Measurements from ENCODE around the gene MLC1. TPM values are rescaled to one million over a fixed set of nuclear protein-coding genes. Genes with fewer than 3 reads are reported as not detected.

Gene MLC1
- total RNA-seq = not detected in 2 replicates

DNA sequence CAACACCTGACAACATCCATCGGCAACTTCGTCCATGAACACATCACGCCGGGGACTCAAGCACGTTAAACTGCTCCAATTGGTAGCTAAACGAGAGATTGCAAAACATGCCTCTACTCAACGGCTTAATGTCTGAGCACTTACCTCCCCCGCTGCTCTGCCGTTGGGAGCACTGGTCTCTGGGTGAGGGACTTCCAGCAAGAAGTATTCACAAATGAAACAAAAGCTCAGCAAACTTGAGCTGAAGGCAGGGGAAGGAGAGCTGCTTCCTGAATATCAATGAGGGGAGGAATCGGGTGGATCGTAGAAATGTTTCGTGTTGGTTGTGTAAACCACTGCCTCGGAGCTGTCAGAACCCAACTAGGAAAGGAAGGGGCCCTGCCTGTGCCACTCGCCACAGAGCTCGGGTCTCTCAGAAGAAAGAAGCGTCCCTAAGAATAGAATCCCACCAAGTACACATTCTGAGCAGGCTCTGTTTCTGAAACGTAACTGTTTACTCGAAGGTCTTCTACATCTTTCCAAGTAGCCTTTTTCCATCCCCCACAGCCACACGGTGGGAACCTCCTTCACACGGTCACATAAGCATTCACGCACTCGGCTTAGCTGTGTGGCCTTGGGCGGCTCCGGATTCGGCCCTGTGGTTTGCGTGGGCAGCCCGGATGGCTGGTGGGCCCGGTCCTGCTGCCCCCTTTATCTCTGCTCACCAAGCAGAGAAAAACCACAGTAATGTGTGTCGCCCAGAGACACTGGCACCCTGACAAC is at the start of gene MLC1:
Gene MLC1, minus strand, starts transcription at position 216 of the 762 bp plus-strand sequence. CDS start 524 bp downstream, outside the sequence.
- Mint-ChIP-seq H3K4me1 (peaks cover 5% of the 10 kb centered on the region), H3K36me3 (ENCODE audit: low read depth) (peaks cover 4% of the 10 kb centered on the region), H3K9me3 (peaks cover 9% of the 10 kb centered on the region), H3K27ac (no peak within 1 kb of the TSS), H3K4me3 (peak within 1 kb of the TSS; percentile 67), H3K27me3 (peaks cover 31% of the 10 kb centered on the region)
- ChIA-PET POLR2A (no interaction called here), CTCF (interaction anchor here (0.8 to 0.9 kb wide), 2 partner anchors 55 to 318 kb away, joined by 3 to 4 read pairs; no protein-coding TSS in a partner anchor)
- DNase-seq (no peak), ATAC-seq (ENCODE audit: low read depth) (no peak)
- intact Hi-C loops (cut with micrococcal nuclease) = no loop called here
- TF ChIP-seq, protein P1, sequence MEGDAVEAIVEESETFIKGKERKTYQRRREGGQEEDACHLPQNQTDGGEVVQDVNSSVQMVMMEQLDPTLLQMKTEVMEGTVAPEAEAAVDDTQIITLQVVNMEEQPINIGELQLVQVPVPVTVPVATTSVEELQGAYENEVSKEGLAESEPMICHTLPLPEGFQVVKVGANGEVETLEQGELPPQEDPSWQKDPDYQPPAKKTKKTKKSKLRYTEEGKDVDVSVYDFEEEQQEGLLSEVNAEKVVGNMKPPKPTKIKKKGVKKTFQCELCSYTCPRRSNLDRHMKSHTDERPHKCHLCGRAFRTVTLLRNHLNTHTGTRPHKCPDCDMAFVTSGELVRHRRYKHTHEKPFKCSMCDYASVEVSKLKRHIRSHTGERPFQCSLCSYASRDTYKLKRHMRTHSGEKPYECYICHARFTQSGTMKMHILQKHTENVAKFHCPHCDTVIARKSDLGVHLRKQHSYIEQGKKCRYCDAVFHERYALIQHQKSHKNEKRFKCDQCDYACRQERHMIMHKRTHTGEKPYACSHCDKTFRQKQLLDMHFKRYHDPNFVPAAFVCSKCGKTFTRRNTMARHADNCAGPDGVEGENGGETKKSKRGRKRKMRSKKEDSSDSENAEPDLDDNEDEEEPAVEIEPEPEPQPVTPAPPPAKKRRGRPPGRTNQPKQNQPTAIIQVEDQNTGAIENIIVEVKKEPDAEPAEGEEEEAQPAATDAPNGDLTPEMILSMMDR (IDR thresholded peaks at IDR 0.05) = no peak

DNA sequence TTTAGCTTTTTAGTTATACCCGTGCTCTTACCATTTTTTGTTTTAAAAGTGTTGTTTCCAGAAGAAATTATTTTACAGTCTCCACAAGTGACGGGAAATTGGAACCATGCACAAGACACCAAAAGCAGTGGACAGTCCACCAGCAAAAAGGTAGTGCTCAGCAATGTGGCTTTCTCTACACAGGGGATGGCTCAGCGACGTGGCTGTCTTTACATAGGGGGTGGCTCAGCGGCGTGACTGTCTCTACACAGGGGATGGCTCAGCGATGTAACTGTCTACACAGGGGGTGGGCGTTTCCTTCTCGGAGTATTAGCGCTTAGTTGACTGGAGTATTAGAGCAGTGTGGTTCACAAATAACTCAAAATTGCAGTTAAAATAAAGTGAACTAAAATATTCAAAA is 49.3 kb upstream of the MLC1 start:
- POLR2A ChIA-PET = no interaction called here
- peaks cover 2% of the 10 kb centered on the region for H3K9me3 Mint-ChIP-seq
- DNase-seq (no peak), ATAC-seq (ENCODE audit: low read depth) (no peak)
- H3K27ac Mint-ChIP-seq = no peak overlapping the region
- peaks cover 39% of the 10 kb centered on the region for H3K27me3 Mint-ChIP-seq
- H3K4me1 Mint-ChIP-seq = no peaks in the 10 kb centered on the region
- intact Hi-C loops (cut with micrococcal nuclease) = no loop called here
- no peak overlapping the region for H3K4me3 Mint-ChIP-seq
- TF ChIP-seq, protein P1 (IDR thresholded peaks at IDR 0.05) = no peak
- no peaks in the 10 kb centered on the region for H3K36me3 Mint-ChIP-seq (ENCODE audit: low read depth)
- CTCF ChIA-PET = no interaction called here

DNA sequence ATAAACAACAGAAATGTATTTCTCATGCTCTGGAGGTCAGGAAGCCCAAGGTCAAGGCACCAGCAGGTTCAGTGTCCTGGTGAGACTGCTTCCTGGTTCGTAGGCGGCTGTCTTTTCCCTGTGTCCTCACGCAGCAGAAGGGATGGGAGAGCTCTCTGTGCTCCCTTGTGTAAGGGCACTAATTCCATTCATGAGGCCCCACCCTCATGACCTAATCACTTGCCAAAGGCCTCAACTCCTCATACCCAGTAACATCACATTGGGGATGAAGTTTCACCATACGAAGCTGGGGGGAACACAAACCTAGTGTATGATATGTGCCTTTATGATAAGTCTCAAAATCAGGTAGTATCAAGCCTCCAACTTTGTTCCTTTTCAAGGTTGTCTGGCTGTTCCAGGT is 46.7 kb upstream of the MLC1 start:
- no peak for ATAC-seq (ENCODE audit: low read depth)
- H3K27ac Mint-ChIP-seq = no peak overlapping the region
- H3K4me3 Mint-ChIP-seq = no peak overlapping the region
- POLR2A ChIA-PET = no interaction called here
- peaks cover 38% of the 10 kb centered on the region for H3K27me3 Mint-ChIP-seq
- CTCF ChIA-PET = no interaction called here
- H3K36me3 Mint-ChIP-seq (ENCODE audit: low read depth) = no peaks in the 10 kb centered on the region
- TF ChIP-seq, protein P1 (IDR thresholded peaks at IDR 0.05) = no peak
- H3K9me3 Mint-ChIP-seq = peaks cover 2% of the 10 kb centered on the region
- no peak for DNase-seq
- intact Hi-C loops (cut with micrococcal nuclease) = no loop called here
- H3K4me1 Mint-ChIP-seq = no peaks in the 10 kb centered on the region

DNA sequence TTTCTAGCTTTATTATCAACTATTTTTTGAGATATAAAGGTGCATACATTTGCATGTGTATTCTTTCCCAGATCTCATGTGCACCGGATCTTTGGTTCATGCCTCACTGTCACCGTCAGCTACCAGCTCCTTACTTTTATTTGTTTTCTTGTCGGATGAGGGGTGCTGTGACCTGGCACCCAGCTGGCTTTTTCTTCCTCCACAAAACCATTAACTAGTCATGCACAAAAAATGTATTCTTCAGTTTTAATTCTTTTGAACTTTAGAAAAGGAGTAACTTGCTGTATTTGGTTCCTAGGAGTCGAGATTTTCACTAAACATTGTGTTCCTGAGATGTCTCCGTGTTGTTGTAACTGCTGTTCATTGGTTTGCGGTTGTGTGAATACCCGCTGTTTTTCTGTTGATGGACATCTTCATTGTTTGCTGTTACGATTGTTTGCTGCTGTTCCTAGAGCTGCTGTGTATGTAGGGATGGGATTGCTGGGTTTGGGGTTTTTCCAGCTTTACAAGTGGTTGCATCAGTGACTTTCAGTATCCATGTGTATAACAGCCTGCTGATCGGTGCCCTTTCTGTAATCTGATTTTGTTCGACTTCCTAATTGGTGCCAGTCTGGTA is 44.0 kb upstream of the MLC1 start:
- ChIA-PET POLR2A (interaction anchor here (0.7 kb wide), 1 partner anchor 115 kb away, joined by 4 read pairs; the partner anchor contains the start of gene TUBGCP6), CTCF (no interaction called here)
- H3K36me3 Mint-ChIP-seq (ENCODE audit: low read depth) = no peaks in the 10 kb centered on the region
- intact Hi-C loops (cut with micrococcal nuclease) = no loop called here
- H3K27ac Mint-ChIP-seq = no peak overlapping the region
- TF ChIP-seq, protein P1 (IDR thresholded peaks at IDR 0.05) = no peak
- no peak for ATAC-seq (ENCODE audit: low read depth)
- H3K9me3 Mint-ChIP-seq = peaks cover 4% of the 10 kb centered on the region
- no peak overlapping the region for H3K4me3 Mint-ChIP-seq
- no peaks in the 10 kb centered on the region for H3K4me1 Mint-ChIP-seq
- no peak for DNase-seq
- H3K27me3 Mint-ChIP-seq = peaks cover 30% of the 10 kb centered on the region

DNA sequence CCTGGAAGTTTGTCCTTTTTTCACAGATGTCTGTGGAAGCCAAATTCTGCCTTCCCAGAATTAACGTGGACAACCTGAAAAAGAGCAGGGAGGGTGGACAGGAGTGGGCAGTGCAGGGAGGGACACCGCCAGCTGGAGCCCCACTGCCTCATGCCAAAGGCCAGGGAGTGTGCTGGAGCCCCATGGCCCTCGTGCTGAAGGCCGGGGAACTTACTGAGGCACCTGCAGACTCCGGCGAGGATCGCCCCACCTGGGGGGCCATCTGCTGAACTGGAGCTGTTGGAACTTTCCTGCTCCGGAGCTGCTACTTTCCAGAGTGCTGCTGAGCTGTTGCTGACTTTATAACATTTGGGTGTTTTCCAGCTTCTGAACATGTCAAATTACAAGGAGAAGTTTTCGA is 39.8 kb upstream of the MLC1 start:
- no peak overlapping the region for H3K27ac Mint-ChIP-seq
- POLR2A ChIA-PET = no interaction called here
- ATAC-seq (ENCODE audit: low read depth) = no peak
- TF ChIP-seq, protein P1 (IDR thresholded peaks at IDR 0.05) = no peak
- CTCF ChIA-PET = no interaction called here
- intact Hi-C loops (cut with micrococcal nuclease) = no loop called here
- no peaks in the 10 kb centered on the region for H3K4me1 Mint-ChIP-seq
- H3K4me3 Mint-ChIP-seq = no peak overlapping the region
- H3K36me3 Mint-ChIP-seq (ENCODE audit: low read depth) = no peaks in the 10 kb centered on the region
- H3K9me3 Mint-ChIP-seq = peaks cover 13% of the 10 kb centered on the region
- H3K27me3 Mint-ChIP-seq = peaks cover 18% of the 10 kb centered on the region
- no peak for DNase-seq

Measured in activated B cell treated with CpG ODN at 0.5 μM for 24 hours (primary cell).